GM19395 (cell line): ENCODE measurements around the gene MRPS22.

ENCODE experiments used
- ATAC-seq: cut with Tn5 transposase; IDR thresholded peaks from one replicate; pipeline ENCODE4 v1.9.1; 2021; ENCODE audit warnings: mild to moderate bottlenecking, moderate library complexity; ENCODE audit not compliant: unreplicated experiment

MRPS22 gene

DNA sequence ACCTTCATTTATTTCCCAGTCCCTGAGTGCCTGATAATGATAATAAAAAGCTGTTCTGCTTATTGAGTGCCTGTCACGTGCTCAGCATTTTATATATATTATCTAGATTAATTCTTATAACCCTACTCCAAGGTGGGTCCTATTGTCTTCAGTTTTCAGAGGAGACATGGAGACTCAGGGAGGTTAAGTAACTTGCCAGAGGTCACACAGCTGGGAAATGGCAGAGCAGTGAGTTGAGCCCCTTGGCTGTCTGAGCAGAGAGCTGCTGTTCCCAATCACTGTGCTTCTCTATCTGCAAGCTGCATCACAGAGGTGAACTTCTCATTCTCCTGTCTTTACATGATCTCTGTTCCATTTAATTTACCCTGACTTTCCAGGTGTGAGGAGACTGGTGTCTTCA is 32.3 kb upstream of the MRPS22 start:
- ATAC-seq: no peak

DNA sequence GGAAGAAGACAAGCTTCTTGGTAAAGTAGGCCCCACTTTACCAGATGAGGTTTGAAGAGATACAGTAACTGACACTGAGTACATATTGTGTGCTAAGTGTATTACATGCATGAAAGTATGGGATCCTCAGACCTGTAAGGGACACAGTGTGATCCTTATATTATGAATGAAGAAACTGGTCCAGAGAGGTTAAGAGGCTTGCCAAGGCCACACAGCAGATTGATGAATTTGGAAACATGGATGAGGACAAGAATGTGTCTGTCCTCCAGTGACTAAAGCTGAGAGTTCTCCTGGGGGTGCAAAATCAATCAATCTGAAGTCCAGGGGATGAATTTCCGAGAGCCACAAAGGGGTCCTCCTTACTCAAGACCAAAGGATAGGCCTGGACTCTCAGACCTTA is 31.4 kb upstream of the MRPS22 start:
- ATAC-seq: no peak

DNA sequence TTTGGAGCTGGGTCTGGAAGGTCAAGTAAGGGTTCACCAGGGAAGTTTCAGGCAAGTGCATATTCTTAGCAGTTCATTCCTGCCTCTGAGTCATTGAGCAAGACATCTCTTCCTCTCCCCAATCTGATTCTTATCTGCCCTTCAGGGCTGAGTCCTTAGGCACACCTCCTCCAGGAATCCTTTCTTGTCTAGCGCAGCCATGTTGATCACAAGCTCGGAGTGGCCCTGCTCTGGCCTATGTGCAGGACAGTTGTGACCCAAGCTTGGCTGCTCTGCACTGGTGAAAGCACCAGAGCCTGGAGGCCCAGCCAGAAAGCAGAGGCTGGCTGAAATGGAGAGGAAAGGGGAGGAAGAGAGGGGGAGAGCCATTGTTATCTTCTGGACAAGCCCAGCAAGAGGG is 30.9 kb upstream of the MRPS22 start:
- no peak for ATAC-seq

DNA sequence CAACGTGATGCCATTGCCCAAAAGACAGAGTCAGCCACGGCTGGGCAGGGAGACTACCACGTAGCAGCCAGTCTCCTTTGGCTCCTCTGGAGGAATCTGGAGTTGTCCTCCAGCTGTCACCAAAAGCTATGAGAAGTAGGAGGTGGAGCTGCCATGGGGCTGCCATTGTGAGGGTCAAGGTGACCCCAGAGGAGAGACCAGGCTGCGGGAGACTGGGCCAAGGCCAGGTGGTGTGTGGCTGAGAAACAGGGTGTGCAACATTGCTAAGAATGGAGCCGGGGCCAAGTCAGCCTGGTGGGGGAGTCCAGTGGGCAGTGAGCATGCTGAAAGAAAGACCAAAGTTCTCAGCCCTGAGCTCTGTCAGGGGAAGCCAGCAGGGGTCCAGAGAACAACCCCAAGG is 29.9 kb upstream of the MRPS22 start:
- no peak for ATAC-seq

DNA sequence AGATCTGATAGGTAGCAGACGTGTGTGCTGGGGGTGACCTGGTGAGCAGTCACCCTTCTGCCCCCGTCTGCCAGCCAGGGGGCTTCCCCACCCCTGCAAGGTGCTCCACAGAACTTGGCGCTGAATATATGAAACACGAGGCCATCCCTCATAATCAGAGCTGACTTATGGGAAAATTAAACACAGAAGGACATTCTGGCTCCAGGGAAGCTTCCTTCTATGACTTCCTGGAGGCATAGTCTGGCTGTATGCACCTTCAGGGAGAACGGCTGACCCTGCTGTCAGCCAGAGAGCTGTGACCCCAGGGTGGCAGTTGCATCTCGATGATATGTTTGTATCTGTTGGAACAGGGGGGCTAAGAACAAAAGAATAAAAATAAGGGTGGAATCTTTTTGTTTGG is 26.6 kb upstream of the MRPS22 start:
- ATAC-seq: no peak

DNA sequence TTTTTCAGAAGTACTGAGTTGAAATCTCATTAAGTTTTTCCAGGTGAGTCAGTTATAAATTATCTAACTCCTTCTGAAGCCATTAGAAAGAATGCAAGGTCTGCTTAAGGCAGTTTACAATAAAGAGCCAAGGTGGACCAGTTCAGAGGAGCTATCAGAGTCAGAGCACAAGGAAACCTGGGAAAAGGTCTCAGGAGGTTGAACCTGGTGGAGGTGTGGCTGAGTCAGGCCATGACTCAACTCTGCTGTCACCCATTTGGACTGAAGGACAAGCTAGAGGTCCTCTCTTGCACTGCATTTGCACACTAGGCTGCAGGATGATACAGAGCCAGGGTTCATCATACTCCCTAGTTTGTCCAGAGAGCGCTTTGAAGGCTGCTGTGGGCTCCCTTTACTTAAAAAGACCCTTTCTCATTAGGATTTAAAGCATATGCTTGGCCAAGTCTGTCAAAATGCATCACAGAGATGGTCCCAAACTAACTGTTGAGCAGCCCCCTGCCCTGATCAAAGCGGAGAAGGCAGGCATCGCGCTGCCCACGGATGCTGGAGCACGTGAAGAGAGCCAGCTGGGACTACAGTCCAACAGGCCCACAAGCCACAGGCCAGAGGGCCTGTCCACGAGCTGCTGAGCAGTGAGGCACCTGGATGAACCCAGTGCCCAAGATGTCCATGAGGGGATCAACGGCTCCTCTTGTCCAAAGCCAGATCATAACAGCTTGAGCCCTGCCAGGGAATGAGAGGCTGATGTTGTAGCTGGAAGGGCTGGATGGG is 26.0 kb upstream of the MRPS22 start:
- ATAC-seq: no peak

DNA sequence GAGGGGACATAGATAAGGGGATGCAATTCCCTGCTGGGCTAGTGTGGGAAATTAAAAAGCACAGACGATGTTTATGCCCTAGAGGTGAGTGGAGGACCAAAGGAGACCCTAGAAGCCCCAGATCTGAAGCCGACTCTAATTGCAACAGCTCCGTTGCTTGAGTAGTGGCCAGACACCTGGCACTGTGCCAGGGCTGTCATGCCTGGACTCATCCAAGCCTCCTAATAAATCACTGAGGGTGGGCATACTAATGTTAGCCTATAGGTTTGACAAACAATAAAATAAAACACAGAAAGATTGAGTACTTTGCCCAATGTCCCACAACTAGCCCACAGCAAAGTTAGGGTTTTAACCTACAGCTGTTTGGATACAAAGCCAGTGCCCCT is 25.4 kb upstream of the MRPS22 start:
- ATAC-seq: no peak

DNA sequence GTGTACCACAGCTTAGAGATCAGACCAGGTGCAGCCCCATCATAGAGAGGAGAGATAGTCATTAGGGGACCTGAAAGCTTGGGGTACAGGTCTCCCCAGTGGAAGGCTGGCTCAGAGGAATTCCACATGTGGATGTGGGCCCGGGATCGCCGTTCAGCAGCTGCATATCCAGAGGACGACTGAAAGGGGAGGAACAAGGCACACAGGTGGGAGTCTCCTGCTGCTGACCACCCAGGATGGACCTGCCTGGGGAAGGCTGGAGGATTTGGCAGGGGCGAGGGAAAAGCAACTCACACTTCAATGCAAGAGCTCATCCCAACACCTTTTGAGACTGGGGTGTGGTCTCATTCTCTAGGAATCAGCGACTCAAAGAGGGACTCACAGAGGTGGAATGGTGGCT is 25.0 kb upstream of the MRPS22 start:
- ATAC-seq: no peak

DNA sequence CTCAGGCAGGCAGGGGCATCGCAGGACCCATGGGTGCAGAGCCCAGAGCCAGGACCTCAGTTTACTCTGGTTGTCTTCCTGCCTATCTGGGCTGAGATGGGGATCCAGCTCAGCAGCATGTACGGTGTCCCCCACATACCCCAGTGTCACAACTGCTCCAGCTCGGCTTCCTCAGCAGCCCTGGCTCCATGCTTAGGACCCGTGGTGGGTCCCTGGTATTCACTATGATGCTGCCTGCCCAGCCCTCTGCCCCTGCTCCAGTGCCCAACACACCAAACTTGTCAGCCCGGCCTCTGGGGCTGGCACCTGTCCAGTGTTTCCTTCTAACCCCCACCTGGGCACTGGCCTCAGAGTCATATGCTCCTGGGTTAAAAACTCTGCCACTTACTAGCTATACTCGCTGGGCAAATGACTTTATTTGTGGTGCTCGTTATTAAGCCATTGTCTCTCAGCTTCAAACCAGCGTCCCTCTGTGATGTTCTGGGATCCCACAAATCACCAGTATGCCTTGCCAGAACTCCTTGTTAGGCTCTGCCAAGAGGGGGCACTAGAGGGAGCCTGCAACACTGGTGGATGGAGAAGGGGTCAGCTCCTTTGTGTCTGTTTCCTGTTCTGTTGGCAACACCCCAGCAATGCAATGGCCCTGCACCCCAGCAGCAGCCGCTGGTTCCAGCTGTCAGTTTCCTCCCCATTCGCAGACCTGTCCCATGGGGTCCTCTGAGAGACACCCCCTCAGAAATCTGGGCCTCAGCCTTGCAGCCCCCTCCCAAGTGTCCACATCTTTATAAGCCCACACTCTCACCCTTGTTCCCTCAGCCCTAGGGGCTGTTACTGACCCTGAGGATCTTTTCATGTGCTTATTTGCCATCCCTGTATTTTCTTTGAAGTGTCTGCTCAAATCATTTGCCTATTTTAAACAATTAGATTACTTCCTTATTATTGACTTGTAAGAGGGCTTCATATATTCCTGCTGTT is 24.1 kb upstream of the MRPS22 start:
- ATAC-seq: no peak

DNA sequence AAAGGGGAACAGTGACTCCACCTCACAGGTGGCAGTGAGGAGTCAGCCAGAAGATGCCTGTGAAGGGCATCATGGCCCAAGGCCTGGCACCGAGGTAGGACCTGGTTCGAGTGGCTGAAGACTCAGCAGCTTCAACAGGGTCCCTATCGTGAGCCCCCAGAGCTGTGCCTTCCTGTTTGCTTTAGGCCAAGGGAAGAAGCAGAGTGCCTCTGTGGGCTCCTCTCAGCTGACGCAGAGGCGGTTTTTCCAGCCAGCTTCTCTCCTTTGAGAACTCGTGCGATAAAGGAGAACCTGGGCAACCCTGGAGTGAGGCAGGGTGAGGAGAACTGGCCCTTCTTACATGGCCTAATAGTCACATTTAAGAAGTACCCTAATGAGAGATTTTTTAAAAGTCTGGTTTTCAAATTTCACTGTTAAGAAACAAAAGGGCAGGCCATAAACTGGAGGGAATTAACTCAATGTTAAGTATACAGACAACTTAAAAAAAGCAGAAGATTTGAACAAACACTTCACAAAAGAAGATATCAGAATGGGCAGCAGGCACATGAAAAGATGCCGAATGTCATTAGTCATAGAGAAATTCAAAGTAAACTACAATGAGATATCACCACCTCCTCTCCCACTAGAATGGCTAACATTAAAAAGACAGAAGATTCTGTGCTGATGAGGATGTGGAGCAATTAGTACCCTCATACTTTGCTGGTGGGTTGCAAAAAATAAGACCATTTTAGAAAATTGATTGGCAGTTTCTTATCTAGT is 23.1 kb upstream of the MRPS22 start:
- no peak for ATAC-seq

DNA sequence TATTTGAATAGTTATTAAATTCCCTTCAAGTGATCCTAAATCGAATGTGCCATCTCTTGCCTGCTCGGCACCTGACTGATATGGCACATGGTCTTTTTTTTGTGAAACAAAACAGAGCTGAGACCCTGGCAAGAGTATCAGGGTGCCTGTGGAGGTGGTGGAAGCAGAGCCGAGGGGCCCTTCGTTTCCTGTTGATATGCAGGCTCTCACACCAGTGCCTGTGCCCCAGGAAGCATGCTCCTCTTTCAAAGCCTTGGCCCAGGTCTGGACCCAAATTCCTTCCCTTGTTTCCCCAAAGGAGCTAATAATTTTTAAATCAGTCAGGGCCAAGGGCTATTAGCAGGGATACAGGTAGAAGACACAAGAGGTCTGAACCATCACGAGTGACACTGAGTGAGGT is 21.5 kb upstream of the MRPS22 start:
- ATAC-seq: no peak

DNA sequence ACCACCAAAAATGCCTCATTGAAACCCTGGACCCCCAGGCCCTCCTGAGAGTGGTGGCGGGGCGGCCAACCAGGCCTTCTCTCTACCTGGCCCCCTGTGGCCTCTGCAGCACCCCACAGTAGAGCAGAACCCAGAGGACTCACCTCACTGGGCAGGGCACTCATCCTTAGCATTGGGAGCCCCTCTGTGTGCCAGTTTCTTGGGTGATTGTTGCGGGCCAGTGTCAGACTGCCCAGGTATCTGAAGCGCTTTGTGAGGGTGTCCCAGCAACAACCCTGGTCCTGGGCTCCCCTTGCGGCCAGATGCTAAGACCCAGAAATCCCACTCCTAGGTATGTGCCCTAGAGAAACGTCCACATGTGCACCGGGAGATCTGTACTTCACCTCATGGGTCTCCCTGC is 20.7 kb upstream of the MRPS22 start:
- no peak for ATAC-seq

DNA sequence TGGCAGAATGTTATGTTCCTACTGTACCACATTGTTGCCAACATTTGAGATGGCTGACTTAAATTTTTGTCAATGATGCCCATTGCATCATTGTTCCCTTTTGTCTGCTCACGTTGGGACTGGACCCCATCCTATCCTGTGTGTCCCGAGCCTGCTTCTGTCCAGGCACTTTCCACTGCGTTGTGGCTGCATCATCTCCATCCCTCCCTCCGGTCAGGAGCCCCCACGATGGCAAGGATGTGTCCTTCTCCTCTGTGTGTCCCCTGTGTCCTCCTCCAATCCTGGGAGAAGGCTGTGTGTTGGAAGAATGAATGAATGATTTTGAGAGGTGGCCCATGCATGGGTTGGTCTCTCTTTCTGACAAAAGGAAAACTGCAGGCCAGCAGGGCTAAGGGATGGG is 19.4 kb upstream of the MRPS22 start:
- ATAC-seq: no peak

DNA sequence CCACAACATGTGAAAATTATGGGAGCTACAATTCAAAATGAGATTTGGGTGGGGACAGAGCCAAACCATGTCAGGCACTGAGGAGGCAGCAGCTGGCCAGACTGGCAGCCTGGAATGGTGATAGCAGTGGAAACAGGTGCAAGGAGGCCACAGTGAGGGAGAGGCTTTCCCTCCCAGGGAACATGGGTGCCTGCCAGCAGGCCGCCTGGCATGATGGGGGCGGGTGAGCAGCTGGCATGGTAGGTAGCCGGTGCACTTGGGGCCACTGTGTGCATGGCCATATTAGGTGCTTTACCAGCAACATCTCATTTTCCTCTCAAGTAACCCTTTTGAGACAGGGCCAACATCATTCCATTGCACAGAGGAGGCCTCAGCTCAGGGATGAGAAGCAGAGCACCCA is 18.3 kb upstream of the MRPS22 start:
- no peak for ATAC-seq

DNA sequence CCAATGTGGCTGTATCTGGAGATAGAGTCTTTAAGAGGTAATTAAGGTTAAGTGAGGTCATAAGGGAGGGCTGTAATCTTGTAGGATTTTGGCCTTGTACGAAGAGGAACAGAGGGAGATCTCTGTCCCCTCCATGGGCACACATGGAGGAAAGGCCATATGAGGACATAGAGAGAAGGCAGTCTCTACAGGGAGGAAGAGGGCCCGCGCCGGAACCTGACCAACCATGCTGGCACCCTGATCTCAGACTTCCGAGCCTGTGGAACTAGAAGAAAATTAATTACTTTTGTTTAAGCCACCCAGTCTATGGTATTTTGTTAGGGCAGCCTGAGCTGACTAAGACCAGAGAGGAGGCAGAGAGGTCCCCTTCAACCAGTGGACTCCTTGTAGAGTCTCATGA is 17.7 kb upstream of the MRPS22 start:
- no peak for ATAC-seq

DNA sequence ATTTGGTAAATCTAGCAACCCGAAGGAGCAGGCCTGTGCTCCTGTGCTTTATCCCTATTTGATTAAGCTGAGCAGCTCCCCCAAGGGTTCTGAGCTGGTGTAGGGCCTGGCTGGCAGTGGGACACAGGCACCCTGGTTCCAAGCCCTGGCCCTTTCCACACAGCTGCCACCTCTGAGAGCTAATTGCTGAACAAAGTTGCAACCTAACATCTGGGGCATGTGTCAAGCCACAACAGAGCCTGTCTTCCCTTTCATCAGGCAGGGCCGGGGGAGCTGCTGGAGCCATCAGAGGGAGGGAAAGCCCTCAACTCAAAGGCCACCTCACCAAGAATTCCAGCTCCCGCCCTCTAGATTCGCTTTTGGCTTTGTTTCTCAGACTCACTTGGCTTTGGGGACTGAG is 17.1 kb upstream of the MRPS22 start:
- no peak for ATAC-seq

DNA sequence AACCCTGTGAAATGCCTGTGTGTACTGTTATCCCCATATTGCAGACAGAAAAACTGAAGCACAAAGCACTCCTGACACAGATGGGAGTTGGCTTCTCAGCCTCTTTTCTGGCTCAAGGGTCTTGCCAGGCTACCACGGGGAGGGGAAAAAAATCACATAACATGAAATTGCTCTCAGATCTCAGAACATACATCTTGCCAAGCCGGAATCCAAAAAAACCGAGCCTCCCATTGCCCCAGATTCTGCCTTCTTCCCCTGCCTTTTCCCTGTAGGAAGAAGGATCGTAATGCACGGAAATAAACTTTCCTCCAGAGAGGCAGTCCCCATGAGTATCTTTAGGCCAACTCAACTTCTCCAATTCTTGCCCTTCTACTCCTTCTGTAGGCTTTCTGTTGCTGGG is 16.6 kb upstream of the MRPS22 start:
- ATAC-seq: no peak

DNA sequence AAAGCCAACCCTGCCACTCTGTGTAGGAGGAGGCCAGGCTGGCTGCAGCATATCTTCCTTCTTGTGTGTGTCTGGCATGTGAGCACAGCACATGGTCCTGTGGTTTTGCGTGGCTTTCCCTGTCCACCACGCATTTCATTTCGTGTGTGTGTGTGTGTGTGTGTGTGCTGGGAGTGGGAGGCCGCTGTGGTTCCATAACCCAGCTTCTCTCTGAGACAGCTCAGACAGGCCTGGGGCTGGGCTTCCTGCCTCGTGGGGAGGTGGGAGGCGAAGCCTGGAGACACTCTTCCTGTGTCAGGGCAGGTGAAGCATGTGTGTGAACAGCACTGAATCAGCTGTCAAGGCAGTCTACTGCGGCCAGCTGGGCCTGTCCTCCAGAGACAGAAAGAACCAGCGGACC is 16.0 kb upstream of the MRPS22 start:
- no peak for ATAC-seq

DNA sequence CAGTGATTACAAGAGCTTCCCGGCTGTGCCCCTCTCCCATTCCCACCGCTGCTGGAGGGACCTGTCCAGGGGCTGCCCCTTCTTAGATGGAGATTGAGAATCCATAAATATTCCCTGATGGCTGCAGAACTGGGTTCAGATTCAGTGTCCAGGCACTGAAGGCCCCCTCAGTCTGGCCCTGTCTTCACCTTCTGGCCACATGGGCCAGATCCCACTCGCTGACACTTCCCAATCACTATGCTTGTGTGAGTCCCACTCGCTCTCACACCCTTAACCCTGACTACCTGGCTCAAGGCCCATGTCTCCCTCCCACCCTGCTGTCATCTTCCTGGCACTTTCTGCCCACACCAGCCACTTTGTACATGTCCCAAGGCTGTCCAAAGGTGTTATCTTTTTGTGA is 15.5 kb upstream of the MRPS22 start:
- no peak for ATAC-seq

DNA sequence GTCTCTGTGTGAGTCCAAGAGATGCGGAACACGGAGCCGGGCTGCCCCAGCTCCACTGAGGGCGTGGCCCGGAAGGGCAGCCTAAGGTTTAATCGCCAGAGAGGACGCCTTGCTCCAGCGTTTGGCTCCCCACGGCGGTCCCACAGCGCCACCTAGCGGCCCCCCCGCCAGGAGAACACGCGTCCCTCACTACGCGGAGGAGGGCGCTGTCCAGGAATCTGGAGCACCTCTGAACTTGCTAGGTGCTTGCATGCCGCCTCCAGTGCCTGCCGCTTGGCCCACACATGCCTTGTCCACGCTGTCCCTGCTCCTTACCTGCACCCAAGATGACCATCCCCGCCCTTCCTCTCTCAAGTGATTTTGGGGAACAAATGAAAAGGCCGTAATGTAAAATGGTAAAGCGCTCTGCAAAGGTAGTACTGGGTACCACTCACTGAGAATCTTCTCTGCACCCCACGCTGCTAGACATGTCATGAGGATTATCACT is 14.4 kb upstream of the MRPS22 start:
- peak; percentile 97 for ATAC-seq

DNA sequence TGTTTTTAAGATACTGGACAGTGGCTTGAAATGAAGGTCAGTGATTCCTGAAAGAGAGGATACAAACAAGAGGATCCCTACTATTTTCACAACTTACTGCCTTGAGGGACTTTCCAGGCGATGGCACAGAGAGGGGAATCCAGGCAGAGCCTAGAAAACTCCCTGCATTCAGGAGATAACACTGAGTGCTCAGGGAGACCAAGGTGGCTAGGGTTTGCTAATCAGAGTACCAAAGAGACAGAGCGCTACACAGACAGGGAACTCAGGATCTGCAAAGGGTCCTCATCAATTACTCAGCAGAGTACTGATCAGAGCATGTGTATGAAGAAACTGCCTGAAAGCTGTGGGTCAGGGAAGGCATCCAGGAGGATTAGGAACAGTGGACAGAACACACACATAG is 11.7 kb upstream of the MRPS22 start:
- no peak for ATAC-seq
